ENCODE measurements around the gene PFKFB3.
"Not testable (repeated sequence)": the region's sequence is repeated elsewhere in the genome, so short reads cannot be mapped to it uniquely, and the experiment has no call there.

PFKFB3 gene

GRCh38 chr10:6193342-6193741 is 9.4 kb upstream of the PFKFB3 start:
- H3K4me1 ChIP-seq (ENCODE audit: control insufficient read depth, insufficient read depth, low read length, unreplicated experiment), result peaks cover 41% of the 10 kb centered on the region
- H3K27me3 ChIP-seq (ENCODE audit: insufficient read depth, low read length); H3K4me3 ChIP-seq (ENCODE audit: low read depth, low read length); H3K27ac ChIP-seq (ENCODE audit: low read depth, low read length); H2AFZ ChIP-seq (ENCODE audit: low read length, unreplicated experiment); H3K79me2 ChIP-seq (ENCODE audit: control insufficient read depth, insufficient read depth, low read length, unreplicated experiment); H3K36me3 ChIP-seq (ENCODE audit: insufficient read depth, low read length): not testable (repeated sequence)

GRCh38 chr10:6194311-6194710 is 8.4 kb upstream of the PFKFB3 start:
- Histone ChIP-seq H3K79me2 (ENCODE audit: control insufficient read depth, insufficient read depth, low read length, unreplicated experiment) (peaks cover 5% of the 10 kb centered on the region), H3K4me1 (ENCODE audit: control insufficient read depth, insufficient read depth, low read length, unreplicated experiment) (peaks cover 41% of the 10 kb centered on the region), H2AFZ (ENCODE audit: low read length, unreplicated experiment) (no peak overlapping the region), H3K27me3 (ENCODE audit: insufficient read depth, low read length) (no peaks in the 10 kb centered on the region), H3K36me3 (ENCODE audit: insufficient read depth, low read length) (no peaks in the 10 kb centered on the region), H3K27ac (ENCODE audit: low read depth, low read length) (no peak overlapping the region), H3K4me3 (ENCODE audit: low read depth, low read length) (no peak overlapping the region)

DNA sequence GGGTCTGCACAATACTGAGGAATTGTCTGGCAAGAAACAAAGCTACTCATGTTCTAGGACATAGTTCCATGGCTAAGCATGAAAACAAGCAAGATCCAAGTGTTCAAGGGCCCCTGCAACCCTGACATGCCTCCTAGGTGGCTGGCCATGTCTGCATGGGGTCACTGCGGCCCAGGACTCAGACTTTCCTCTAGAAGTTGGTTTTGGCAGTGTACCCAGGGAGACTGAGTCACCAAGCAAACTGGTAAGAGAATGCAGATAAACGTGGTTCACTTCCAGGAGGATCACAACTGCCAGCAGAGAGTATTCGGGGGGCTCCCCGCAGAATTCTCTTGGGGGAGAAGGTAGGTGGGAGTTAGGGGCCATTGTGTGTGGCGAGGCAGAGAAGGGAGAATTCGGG is 7.4 kb upstream of the PFKFB3 start:
- Histone ChIP-seq H3K4me1 (ENCODE audit: control insufficient read depth, insufficient read depth, low read length, unreplicated experiment) (peaks cover 41% of the 10 kb centered on the region), H3K27ac (ENCODE audit: low read depth, low read length) (peak overlapping the region; percentile 66)

DNA sequence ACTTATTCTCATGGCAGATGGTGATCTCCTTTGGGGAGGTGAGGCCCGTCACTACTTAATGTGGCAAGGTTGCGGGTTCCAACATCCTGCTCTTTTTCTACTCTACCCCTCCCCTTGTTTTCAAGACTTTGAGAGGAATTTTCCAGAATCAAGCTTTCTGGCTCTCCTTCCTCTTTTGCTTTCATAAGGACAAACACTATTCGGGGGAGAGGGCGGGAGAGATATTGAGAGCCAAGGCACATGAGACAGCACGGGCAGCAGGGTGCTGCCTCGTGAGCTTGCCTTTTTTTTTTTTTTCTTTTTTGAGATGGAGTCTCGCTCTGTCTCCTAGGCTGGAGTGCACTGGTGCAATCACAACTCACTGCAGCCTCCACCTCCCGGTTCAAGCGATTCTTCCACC is 6.9 kb upstream of the PFKFB3 start:
- Histone ChIP-seq H2AFZ (ENCODE audit: low read length, unreplicated experiment) (no peak overlapping the region), H3K27me3 (ENCODE audit: insufficient read depth, low read length) (no peaks in the 10 kb centered on the region), H3K27ac (ENCODE audit: low read depth, low read length) (peak overlapping the region; percentile 66), H3K36me3 (ENCODE audit: insufficient read depth, low read length) (no peaks in the 10 kb centered on the region), H3K79me2 (ENCODE audit: control insufficient read depth, insufficient read depth, low read length, unreplicated experiment) (peaks cover 5% of the 10 kb centered on the region), H3K4me3 (ENCODE audit: low read depth, low read length) (peak overlapping the region; percentile 41; the same call in 1 of the 2 replicates), H3K4me1 (ENCODE audit: control insufficient read depth, insufficient read depth, low read length, unreplicated experiment) (peaks cover 41% of the 10 kb centered on the region)

More for the DNA sequence above, 7.4 kb upstream of the PFKFB3 start:
- H3K27me3 ChIP-seq (ENCODE audit: insufficient read depth, low read length), result no peaks in the 10 kb centered on the region
- H3K4me3 ChIP-seq (ENCODE audit: low read depth, low read length), result peak overlapping the region; percentile 41; the same call in 1 of the 2 replicates
- H2AFZ ChIP-seq (ENCODE audit: low read length, unreplicated experiment), result no peak overlapping the region
- peaks cover 5% of the 10 kb centered on the region for H3K79me2 ChIP-seq (ENCODE audit: control insufficient read depth, insufficient read depth, low read length, unreplicated experiment)
- no peaks in the 10 kb centered on the region for H3K36me3 ChIP-seq (ENCODE audit: insufficient read depth, low read length)

DNA sequence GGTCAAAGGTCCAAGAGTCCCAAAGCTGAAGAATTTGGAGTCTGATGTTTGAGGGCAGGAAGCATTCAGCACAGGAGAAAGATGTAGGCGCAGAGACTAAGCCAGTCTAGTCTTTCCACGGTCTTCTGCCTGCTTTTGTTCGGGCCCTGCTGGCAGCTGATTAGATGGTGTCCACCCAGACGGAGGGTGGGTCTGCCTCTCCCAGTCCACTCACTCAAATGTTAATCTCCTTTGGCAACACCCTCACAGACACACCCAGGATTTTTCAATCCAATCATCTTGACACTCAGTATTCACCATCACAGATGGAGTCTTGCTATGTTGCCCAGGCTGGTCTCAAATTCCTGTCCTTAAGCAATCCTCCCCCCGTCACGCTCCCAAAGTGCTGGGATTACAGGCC is 6.2 kb upstream of the PFKFB3 start:
- peaks cover 36% of the 10 kb centered on the region for H3K4me1 ChIP-seq (ENCODE audit: control insufficient read depth, insufficient read depth, low read length, unreplicated experiment)
- H3K79me2 ChIP-seq (ENCODE audit: control insufficient read depth, insufficient read depth, low read length, unreplicated experiment); H3K36me3 ChIP-seq (ENCODE audit: insufficient read depth, low read length); H2AFZ ChIP-seq (ENCODE audit: low read length, unreplicated experiment); H3K4me3 ChIP-seq (ENCODE audit: low read depth, low read length); H3K27me3 ChIP-seq (ENCODE audit: insufficient read depth, low read length): not testable (repeated sequence)
- H3K27ac ChIP-seq (ENCODE audit: low read depth, low read length), result peak overlapping the region; percentile 66; the same call in 1 of the 2 replicates

DNA sequence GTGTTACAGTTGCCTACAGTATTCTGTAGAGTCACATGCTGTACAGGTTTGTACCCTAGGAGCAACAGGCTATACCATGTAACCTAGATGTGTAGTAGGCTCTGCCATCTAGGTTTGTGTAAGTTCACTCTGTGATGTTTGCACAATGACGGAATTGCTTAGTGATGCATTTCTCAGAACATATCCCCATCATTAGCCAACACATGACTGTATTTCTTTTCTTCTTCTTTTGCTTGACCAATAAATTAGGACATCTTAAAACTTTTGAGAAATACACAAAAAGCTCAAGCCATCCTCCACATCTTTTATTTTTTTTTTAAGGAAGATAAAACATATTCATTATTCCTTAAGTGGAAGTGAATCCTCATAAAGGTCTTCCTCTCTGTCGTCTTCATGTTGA is 5.4 kb upstream of the PFKFB3 start:
- Histone ChIP-seq H3K27ac (ENCODE audit: low read depth, low read length) (no peak overlapping the region), H3K27me3 (ENCODE audit: insufficient read depth, low read length) (no peaks in the 10 kb centered on the region), H3K79me2 (ENCODE audit: control insufficient read depth, insufficient read depth, low read length, unreplicated experiment) (no peaks in the 10 kb centered on the region), H2AFZ (ENCODE audit: low read length, unreplicated experiment) (no peak overlapping the region), H3K4me1 (ENCODE audit: control insufficient read depth, insufficient read depth, low read length, unreplicated experiment) (peaks cover 32% of the 10 kb centered on the region), H3K4me3 (ENCODE audit: low read depth, low read length) (no peak overlapping the region), H3K36me3 (ENCODE audit: insufficient read depth, low read length) (no peaks in the 10 kb centered on the region)

DNA sequence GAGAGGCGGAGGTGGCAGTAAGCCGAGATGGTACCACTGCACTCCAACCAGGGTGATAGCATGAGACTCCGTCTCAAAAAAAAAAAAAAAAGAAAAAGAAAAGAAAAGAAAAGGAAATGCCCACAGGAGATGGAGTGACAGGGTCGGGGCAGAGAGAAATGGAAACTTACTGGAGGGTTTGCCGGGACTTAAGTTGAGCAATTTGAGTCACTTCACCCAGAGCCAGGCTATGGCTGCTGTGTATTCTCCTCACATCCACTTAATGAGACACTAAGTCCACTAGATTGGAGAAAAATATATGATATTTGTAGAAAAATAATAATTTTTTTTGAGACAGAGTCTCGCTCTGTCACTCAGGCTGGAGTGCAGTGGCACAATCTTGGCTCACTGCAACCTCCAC is 4.6 kb upstream of the PFKFB3 start:
- no peak overlapping the region for H3K27ac ChIP-seq (ENCODE audit: low read depth, low read length)

GRCh38 chr10:6199131-6199733 is 3.5 kb upstream of the PFKFB3 start:
- Histone ChIP-seq H2AFZ (ENCODE audit: low read length, unreplicated experiment) (no peak overlapping the region), H3K36me3 (ENCODE audit: insufficient read depth, low read length) (no peaks in the 10 kb centered on the region), H3K27ac (ENCODE audit: low read depth, low read length) (no peak overlapping the region), H3K27me3 (ENCODE audit: insufficient read depth, low read length) (no peaks in the 10 kb centered on the region), H3K4me3 (ENCODE audit: low read depth, low read length) (no peak overlapping the region), H3K79me2 (ENCODE audit: control insufficient read depth, insufficient read depth, low read length, unreplicated experiment) (peaks cover 6% of the 10 kb centered on the region), H3K4me1 (ENCODE audit: control insufficient read depth, insufficient read depth, low read length, unreplicated experiment) (peaks cover 28% of the 10 kb centered on the region)

More for the DNA sequence above, 4.6 kb upstream of the PFKFB3 start:
- no peaks in the 10 kb centered on the region for H3K36me3 ChIP-seq (ENCODE audit: insufficient read depth, low read length)
- no peak overlapping the region for H3K4me3 ChIP-seq (ENCODE audit: low read depth, low read length)
- H3K4me1 ChIP-seq (ENCODE audit: control insufficient read depth, insufficient read depth, low read length, unreplicated experiment), result peaks cover 29% of the 10 kb centered on the region
- H3K79me2 ChIP-seq (ENCODE audit: control insufficient read depth, insufficient read depth, low read length, unreplicated experiment), result no peaks in the 10 kb centered on the region
- H3K27me3 ChIP-seq (ENCODE audit: insufficient read depth, low read length), result no peaks in the 10 kb centered on the region
- no peak overlapping the region for H2AFZ ChIP-seq (ENCODE audit: low read length, unreplicated experiment)

DNA sequence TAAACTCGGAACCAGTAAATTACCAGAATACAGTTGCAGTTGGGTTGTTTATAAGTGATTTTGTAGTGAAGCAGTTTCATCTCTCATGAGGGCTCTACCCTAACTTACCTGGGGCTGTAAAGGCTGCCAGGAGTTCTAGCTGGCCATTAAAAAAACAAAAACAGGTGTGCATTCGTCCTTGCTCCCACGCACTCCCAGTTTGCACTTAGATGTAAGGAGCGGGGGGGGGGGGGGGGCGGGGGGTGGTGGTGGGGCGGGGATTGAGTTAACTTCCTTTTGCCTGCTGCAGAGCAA is 2.3 kb upstream of the PFKFB3 start:
- Histone ChIP-seq H3K4me3 (ENCODE audit: low read depth, low read length) (peak overlapping the region; percentile 94), H3K79me2 (ENCODE audit: control insufficient read depth, insufficient read depth, low read length, unreplicated experiment) (peaks cover 17% of the 10 kb centered on the region), H2AFZ (ENCODE audit: low read length, unreplicated experiment) (no peak overlapping the region), H3K4me1 (ENCODE audit: control insufficient read depth, insufficient read depth, low read length, unreplicated experiment) (peaks cover 22% of the 10 kb centered on the region), H3K36me3 (ENCODE audit: insufficient read depth, low read length) (no peaks in the 10 kb centered on the region), H3K27ac (ENCODE audit: low read depth, low read length) (no peak overlapping the region), H3K27me3 (ENCODE audit: insufficient read depth, low read length) (no peaks in the 10 kb centered on the region)

GRCh38 chr10:6200734-6201515 is 1.8 kb upstream of the PFKFB3 start:
- no peaks in the 10 kb centered on the region for H3K36me3 ChIP-seq (ENCODE audit: insufficient read depth, low read length)
- H3K4me3 ChIP-seq (ENCODE audit: low read depth, low read length), result peak overlapping the region; percentile 94
- H3K79me2 ChIP-seq (ENCODE audit: control insufficient read depth, insufficient read depth, low read length, unreplicated experiment), result peaks cover 19% of the 10 kb centered on the region
- H3K27me3 ChIP-seq (ENCODE audit: insufficient read depth, low read length), result no peaks in the 10 kb centered on the region
- H2AFZ ChIP-seq (ENCODE audit: low read length, unreplicated experiment), result no peak overlapping the region
- no peak overlapping the region for H3K27ac ChIP-seq (ENCODE audit: low read depth, low read length)
- H3K4me1 ChIP-seq (ENCODE audit: control insufficient read depth, insufficient read depth, low read length, unreplicated experiment), result peaks cover 17% of the 10 kb centered on the region

DNA sequence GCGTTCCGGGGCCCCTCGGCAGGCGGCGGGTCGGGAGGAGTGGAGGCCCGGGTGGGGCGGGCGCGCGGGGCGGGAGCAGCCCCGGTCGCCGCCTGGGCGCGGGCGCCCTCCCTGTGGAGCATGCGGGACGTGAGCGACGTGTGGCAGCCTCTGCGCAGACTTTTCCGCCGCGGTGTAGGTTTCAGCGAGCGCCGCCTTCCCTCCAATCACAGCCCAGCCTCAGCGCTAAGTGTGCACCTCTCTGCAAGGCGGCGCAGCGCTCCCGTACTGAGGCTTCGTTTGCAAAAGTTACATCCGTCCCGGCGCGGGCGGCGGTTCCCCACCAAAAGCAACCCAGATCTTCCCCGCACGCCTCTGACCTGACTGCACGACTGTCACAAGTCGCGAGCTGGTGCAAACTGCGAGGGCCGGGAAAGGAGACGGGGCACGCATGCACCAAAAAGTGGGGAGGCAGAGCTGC is 1.2 kb upstream of the PFKFB3 start:
- Histone ChIP-seq H3K27me3 (ENCODE audit: insufficient read depth, low read length) (no peaks in the 10 kb centered on the region), H3K79me2 (ENCODE audit: control insufficient read depth, insufficient read depth, low read length, unreplicated experiment) (peaks cover 19% of the 10 kb centered on the region), H3K4me3 (ENCODE audit: low read depth, low read length) (peak overlapping the region; percentile 94), H2AFZ (ENCODE audit: low read length, unreplicated experiment) (no peak overlapping the region), H3K27ac (ENCODE audit: low read depth, low read length) (no peak overlapping the region), H3K36me3 (ENCODE audit: insufficient read depth, low read length) (no peaks in the 10 kb centered on the region), H3K4me1 (ENCODE audit: control insufficient read depth, insufficient read depth, low read length, unreplicated experiment) (peaks cover 11% of the 10 kb centered on the region)
